OCI-LY3 (cell line): Measurements from ENCODE around the gene KCNIP4.

Experiments
- H2AFZ ChIP-seq: fragments of 200-600, 300-600 bp; shearing (Covaris generic); 2 replicates; pipeline ENCODE4 v1.6.0; 2014; ENCODE audit warnings: antibody characterized with exemption, low read depth, low read length
- H3K27ac ChIP-seq: fragments of 200-600, 300-600 bp; sonication (generic); 2 replicates; pipeline ENCODE4 v1.5.1; 2014; ENCODE audit warnings: mild to moderate bottlenecking, low read length, moderate library complexity, mixed read lengths
- H3K27me3 ChIP-seq: fragments of 200-600, 300-600 bp; sonication (generic); 2 replicates; pipeline ENCODE4 v1.6.1; 2014; ENCODE audit warnings: low read depth, low read length, mixed read lengths
- H3K36me3 ChIP-seq: fragments of 200-600, 300-600 bp; sonication (generic); replicated peaks from 2 replicates; pipeline ENCODE3; 2014; ENCODE audit warnings: low read depth, low read length, mixed read lengths
- H3K4me1 ChIP-seq: fragments of 300-600, 200-600 bp; sonication (generic); 2 replicates; pipeline ENCODE4 v1.6.1; 2014; ENCODE audit warnings: low read length, mixed read lengths
- H3K4me2 ChIP-seq: fragments of 200-600, 300-600 bp; sonication (generic); 2 replicates; pipeline ENCODE4 v1.6.1; 2014; ENCODE audit warnings: low read length, mixed read lengths
- H3K4me3 ChIP-seq: fragments of 300-600, 200-600 bp; sonication (generic); 2 replicates; pipeline ENCODE4 v1.5.1; 2014; ENCODE audit warnings: antibody characterized with exemption, mild to moderate bottlenecking, low read length, moderate library complexity
- H3K79me2 ChIP-seq: fragments of 300-600, 200-600 bp; shearing (Covaris generic); 2 replicates; pipeline ENCODE4 v1.6.1; 2014; ENCODE audit warnings: mild to moderate bottlenecking, low read length, mixed read lengths
- H3K9ac ChIP-seq: fragments of 300-600, 200-600 bp; shearing (Covaris generic); 2 replicates; pipeline ENCODE4 v1.6.0; 2014; ENCODE audit warnings: mild to moderate bottlenecking, low read length, moderate library complexity
- H3K9me3 ChIP-seq: fragments of 200-600, 300-600 bp; shearing (Covaris generic); 2 replicates; pipeline ENCODE4 v1.6.1; 2014; ENCODE audit warnings: low read length, mixed read lengths; ENCODE audit not compliant: insufficient read depth
- H4K20me1 ChIP-seq: fragments of 200-600, 300-600 bp; sonication (generic); 2 replicates; pipeline ENCODE4 v1.6.1; 2016; ENCODE audit warnings: low read length, mixed read lengths; ENCODE audit not compliant: insufficient read depth
- CTCF ChIP-seq: fragments of 200-600, 300-600 bp; sonication (generic); IDR thresholded peaks from 2 replicates; pipeline ENCODE4 v1.5.1; 2014; ENCODE audit warnings: antibody characterized with exemption, low read length, low read depth
- EZH2phosphoT487 ChIP-seq: fragments of 200-600 bp; shearing (Covaris generic); IDR thresholded peaks from 2 replicates; pipeline ENCODE4 v1.6.1; 2018; ENCODE audit warnings: antibody characterized with exemption, mixed run types, low read depth

KCNIP4 gene

DNA sequence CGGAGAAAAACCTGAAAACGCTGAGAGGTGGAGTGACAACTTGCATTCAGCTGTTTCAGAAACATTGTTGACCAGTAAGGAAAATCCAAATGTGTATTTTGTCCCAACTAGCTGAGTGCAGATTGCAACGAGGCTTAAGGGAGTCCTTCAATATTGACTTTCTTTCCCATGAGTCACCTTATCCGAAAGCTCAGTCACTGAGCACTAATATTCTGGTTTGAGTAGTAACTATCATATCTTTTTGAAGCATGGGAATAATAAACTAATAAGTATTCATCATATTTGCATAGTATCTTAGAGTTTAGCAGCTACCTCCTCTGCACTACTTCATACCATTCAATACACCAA, 644.1 kb downstream of the KCNIP4 start:
- H4K20me1 ChIP-seq: no peaks in the 10 kb centered on the region
- TF ChIP-seq CTCF (no peak), EZH2phosphoT487 (no peak)
- H2AFZ ChIP-seq: no peak overlapping the region
- no peaks in the 10 kb centered on the region for H3K79me2 ChIP-seq
- no peak overlapping the region for H3K27ac ChIP-seq
- H3K9me3 ChIP-seq: no peaks in the 10 kb centered on the region
- H3K9ac ChIP-seq: no peak overlapping the region
- no peaks in the 10 kb centered on the region for H3K4me1 ChIP-seq
- H3K27me3 ChIP-seq: no peaks in the 10 kb centered on the region
- no peaks in the 10 kb centered on the region for H3K36me3 ChIP-seq
- H3K4me3 ChIP-seq: no peak overlapping the region
- H3K4me2 ChIP-seq: no peak overlapping the region

DNA sequence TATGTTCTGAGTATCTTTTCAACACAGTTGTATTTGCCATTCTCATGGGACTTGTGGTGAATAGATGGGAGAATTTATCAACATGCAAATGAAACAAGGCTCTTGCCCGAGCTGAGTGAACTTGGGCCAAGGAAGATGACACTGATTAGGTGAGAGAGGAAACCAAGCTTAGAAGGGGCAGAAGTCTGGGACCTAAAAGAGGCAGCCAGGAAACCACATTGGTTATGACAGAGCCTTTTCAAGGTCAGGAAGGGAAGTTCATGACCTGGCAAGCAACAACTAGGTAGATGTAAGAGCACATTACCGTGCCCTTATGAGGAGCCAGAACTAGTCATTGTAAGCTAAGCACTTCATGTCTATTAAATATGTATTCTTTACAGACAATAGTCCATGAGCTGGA, 658.0 kb downstream of the KCNIP4 start:
- Histone ChIP-seq H3K36me3 (no peaks in the 10 kb centered on the region), H3K79me2 (no peaks in the 10 kb centered on the region), H2AFZ (no peak overlapping the region), H3K9me3 (no peaks in the 10 kb centered on the region), H3K27ac (no peak overlapping the region), H3K9ac (no peak overlapping the region), H3K4me3 (no peak overlapping the region), H3K4me1 (no peaks in the 10 kb centered on the region), H3K27me3 (no peaks in the 10 kb centered on the region), H4K20me1 (no peaks in the 10 kb centered on the region), H3K4me2 (no peak overlapping the region)
- no peak for TF ChIP-seq EZH2phosphoT487
- TF ChIP-seq CTCF: no peak

DNA sequence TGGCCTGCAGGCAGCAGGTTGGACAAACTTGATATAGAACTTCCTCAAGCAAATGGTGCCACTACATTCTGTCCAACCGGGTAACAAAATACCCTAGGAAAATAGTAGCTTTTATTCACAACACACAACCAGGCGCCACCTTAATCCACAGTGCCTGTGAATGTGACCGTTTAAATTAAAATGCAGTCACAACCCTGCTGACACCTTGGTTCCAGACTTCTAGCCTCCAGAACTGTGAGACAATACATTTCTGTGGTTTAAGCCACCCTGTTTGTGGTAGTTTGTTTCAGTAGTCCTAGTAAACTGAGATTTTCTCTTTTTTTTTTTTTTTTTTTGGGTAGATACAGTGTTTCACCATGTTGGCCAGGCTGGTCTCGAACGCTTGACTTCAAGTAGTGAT, 672.5 kb downstream of the KCNIP4 start:
- Histone ChIP-seq H3K27me3 (no peaks in the 10 kb centered on the region), H3K36me3 (no peaks in the 10 kb centered on the region), H4K20me1 (no peaks in the 10 kb centered on the region), H3K27ac (no peak overlapping the region), H3K79me2 (no peaks in the 10 kb centered on the region), H2AFZ (no peak overlapping the region), H3K4me2 (no peak overlapping the region), H3K9me3 (no peaks in the 10 kb centered on the region), H3K4me3 (no peak overlapping the region), H3K9ac (no peak overlapping the region), H3K4me1 (no peaks in the 10 kb centered on the region)
- TF ChIP-seq CTCF (no peak), EZH2phosphoT487 (no peak)

GRCh38 chr4:21271439-21272052, 677.0 kb downstream of the KCNIP4 start:
- H3K27ac ChIP-seq: no peak overlapping the region
- no peak for TF ChIP-seq CTCF
- H3K4me3 ChIP-seq: no peak overlapping the region
- no peak overlapping the region for H2AFZ ChIP-seq
- H4K20me1 ChIP-seq: no peaks in the 10 kb centered on the region
- H3K9ac ChIP-seq: no peak overlapping the region
- H3K36me3 ChIP-seq: no peaks in the 10 kb centered on the region
- H3K79me2 ChIP-seq: no peaks in the 10 kb centered on the region
- H3K4me1 ChIP-seq: no peaks in the 10 kb centered on the region
- H3K27me3 ChIP-seq: no peaks in the 10 kb centered on the region
- no peaks in the 10 kb centered on the region for H3K9me3 ChIP-seq
- H3K4me2 ChIP-seq: no peak overlapping the region
